Panc1 (cell line): ENCODE data around the gene RMC1. TPM values are rescaled to one million over a fixed set of nuclear protein-coding genes. Genes with fewer than 3 reads are reported as not detected.

Experiments used
- ATAC-seq: fragments of 200-7000 bp; cut with Tn5 transposase; 2 replicates; pipeline ENCODE4 v1.9.1; 2020; ENCODE audit warnings: mild to moderate bottlenecking, moderate library complexity
- BruUV-seq: library from RNA; stranded (reverse); fragments of 400-500 nt; replicated peaks from 2 replicates; lab custom pipeline; 2021; lab: Mats Ljungman, UMichigan
- CTCF ChIA-PET: fragments of 300-600 bp; sonication (Branson Sonifier 250); formaldehyde crosslinking; loops from one replicate; lab custom pipeline; 2022; ENCODE audit warnings: antibody characterized with exemption; lab: Charles Lee
- POLR2A ChIA-PET: fragments of 300-600 bp; sonication (Branson Sonifier 250); formaldehyde crosslinking; loops from one replicate; lab custom pipeline; 2022; ENCODE audit warnings: antibody characterized with exemption; lab: Charles Lee
- DNase-seq: peaks from one replicate; pipeline ENCODE4 v3.0.0-alpha.2; 2010; ENCODE audit warnings: low read depth, low spot score
- H3K27ac ChIP-seq: 2 replicates; pipeline ENCODE4 v1.5.1; 2011; ENCODE audit warnings: mild to moderate bottlenecking, low read length, inconsistent platforms
- H3K27me3 ChIP-seq: fragments of 200-500 bp; sonication (Bioruptor generic); 2 replicates; pipeline ENCODE4 v1.6.0; 2014; ENCODE audit warnings: low read length, inconsistent platforms; ENCODE audit not compliant: control insufficient read depth, insufficient read depth
- H3K36me3 ChIP-seq: fragments of 200-500 bp; sonication (Bioruptor generic); 2 replicates; pipeline ENCODE4 v1.5.1; 2014; ENCODE audit warnings: inconsistent platforms, mild to moderate bottlenecking, low read length, moderate library complexity; ENCODE audit not compliant: control insufficient read depth, insufficient read depth
- H3K4me1 ChIP-seq: 2 replicates; pipeline ENCODE4 v1.5.1; 2011; ENCODE audit warnings: inconsistent platforms, mild to moderate bottlenecking, low read length, moderate library complexity; ENCODE audit not compliant: control insufficient read depth, insufficient read depth
- H3K4me3 ChIP-seq, 2 experiments: 2 replicates each; pipeline ENCODE4 v1.5.1; 2011 to 2012; ENCODE audit warnings: low read depth in 2 of 2, low read length in 2 of 2, mild to moderate bottlenecking in 2 of 2, inconsistent platforms in 1 of 2, moderate library complexity in 1 of 2
- H3K9me3 ChIP-seq: fragments of 200-500 bp; sonication (Bioruptor generic); 2 replicates; pipeline ENCODE4 v1.5.1; 2014; ENCODE audit warnings: low read depth, mild to moderate bottlenecking, inconsistent platforms, low read length, moderate library complexity; ENCODE audit not compliant: control insufficient read depth, insufficient read depth
- CTCF ChIP-seq: fragments of 450-650 bp; IDR thresholded peaks from 2 replicates; pipeline ENCODE4 v1.5.1; 2017; ENCODE audit warnings: mild to moderate bottlenecking
- POLR2AphosphoS5 ChIP-seq: IDR thresholded peaks from 2 replicates; pipeline ENCODE4 v1.6.1; 2012; ENCODE audit warnings: mild to moderate bottlenecking, low read depth, low read length, moderate library complexity
- REST ChIP-seq, 2 experiments: IDR thresholded peaks; 2 replicates each; pipeline ENCODE4 v1.6.1; 2011 to 2012; ENCODE audit warnings: low read depth in 2 of 2, control low read depth in 1 of 2, low read length in 1 of 2, mild to moderate bottlenecking in 1 of 2, moderate library complexity in 1 of 2; ENCODE audit not compliant: insufficient read depth in 1 of 2
- SIN3A ChIP-seq: IDR thresholded peaks from 2 replicates; pipeline ENCODE4 v1.6.1; 2012; ENCODE audit warnings: low read depth, mild to moderate bottlenecking, low read length, moderate library complexity, borderline replicate concordance; ENCODE audit not compliant: insufficient read depth
- TCF7L2 ChIP-seq: IDR thresholded peaks from 2 replicates; pipeline ENCODE4 v1.6.1; 2011; ENCODE audit warnings: mild to moderate bottlenecking, low read depth, low read length, inconsistent platforms
- in situ Hi-C: cut with HindIII; loops from 2 replicates; pipeline ENCODE4 v1.10.0; 2016; ENCODE audit warnings: low sequenced_read_pairs, low pct_unique_long_range_greater_than_20kb
- intact Hi-C: fragments of 100-400 bp; cut with micrococcal nuclease; formaldehyde crosslinking; loops from one replicate; pipeline ENCODE4 v1.10.0; 2022; ENCODE audit not compliant: unreplicated experiment
- total RNA-seq: library from RNA; stranded (reverse); gene quantifications from one replicate; pipeline ENCODE4 v1.2.1, GENCODE V29; 2021; ENCODE audit not compliant: unreplicated experiment

Gene RMC1
- total RNA-seq, 1 experiment from 2014 or later: 57.4 TPM

DNA sequence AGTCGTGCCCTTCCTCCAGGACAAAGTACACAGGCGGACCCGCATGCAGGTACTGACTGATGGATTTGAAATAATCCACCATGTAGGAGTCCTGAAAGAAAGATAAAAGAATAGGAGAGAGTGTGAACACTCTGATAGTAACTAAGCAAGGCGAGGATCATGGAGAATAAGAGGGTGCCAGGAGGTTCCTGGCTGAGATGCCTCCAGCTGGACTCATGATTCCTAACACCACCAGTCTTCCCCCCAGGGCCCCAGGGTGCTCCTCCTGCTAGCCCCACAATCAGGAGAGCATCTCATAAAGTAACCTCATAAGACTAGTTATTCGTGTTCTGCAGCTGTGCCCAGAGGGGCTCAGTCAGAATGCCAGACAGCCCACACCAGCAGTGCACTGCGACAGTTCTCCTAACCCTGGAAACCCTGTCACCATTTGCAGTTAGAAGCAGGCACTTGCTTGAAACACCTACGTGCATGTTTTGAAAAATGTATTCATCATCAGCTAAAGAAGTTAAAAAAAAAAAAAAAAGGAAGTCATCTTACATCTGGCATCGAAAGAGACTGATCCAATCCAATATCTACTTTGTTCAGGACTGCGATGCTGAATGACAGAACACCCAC is 36.7 kb downstream of the RMC1 start:
- in situ Hi-C loops (no loop called here), intact Hi-C loops (no loop called here)
- no peak overlapping the region for H3K4me3 ChIP-seq
- H3K27ac ChIP-seq: no peak overlapping the region
- ChIA-PET POLR2A (interaction anchor here (0.6 kb wide), 1 partner anchor 470 kb away, joined by 3 read pairs; no protein-coding TSS in a partner anchor), CTCF (no interaction called here)
- no peaks in the 10 kb centered on the region for H3K9me3 ChIP-seq
- no peak for ATAC-seq
- no peaks in the 10 kb centered on the region for H3K27me3 ChIP-seq
- no peak for DNase-seq
- no peaks in the 10 kb centered on the region for H3K4me1 ChIP-seq
- TF ChIP-seq CTCF (no peak), TCF7L2 (no peak), REST (IDR thresholded peaks at IDR 0.05; ENCODE audit: insufficient read depth in 1 of 2, low read depth in 2 of 2, low read length in 1 of 2) (no peak), POLR2AphosphoS5 (no peak), SIN3A (no peak)
- BruUV-seq: no TSS peak
- H3K36me3 ChIP-seq: peaks cover 46% of the 10 kb centered on the region

DNA sequence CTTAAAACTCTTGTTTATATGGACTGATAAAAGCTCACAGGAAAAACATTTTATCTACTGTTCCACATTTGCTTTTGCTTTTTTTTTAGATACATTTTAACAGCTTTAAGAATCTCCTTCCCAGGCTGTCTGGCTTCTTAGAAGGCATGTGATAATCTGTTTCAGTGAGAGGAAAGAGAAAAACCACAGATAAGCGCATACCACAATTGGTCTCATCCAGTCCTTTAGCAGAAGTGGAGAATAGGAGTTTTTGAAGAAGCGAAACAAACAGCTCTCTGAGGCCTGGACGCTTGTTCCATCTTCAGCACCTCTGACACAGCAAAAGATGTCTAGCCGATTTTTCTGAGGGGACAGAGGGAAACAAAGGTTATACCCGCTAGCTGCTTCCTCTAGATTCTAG is 37.6 kb downstream of the RMC1 start:
- peaks cover 38% of the 10 kb centered on the region for H3K36me3 ChIP-seq
- POLR2A ChIA-PET: interaction anchor here (0.5 kb wide), 1 partner anchor 8 kb away, joined by 10 read pairs; no protein-coding TSS in a partner anchor
- no peaks in the 10 kb centered on the region for H3K27me3 ChIP-seq
- intact Hi-C loops (no loop called here), in situ Hi-C loops (no loop called here)
- no peak for ATAC-seq
- no peaks in the 10 kb centered on the region for H3K9me3 ChIP-seq
- CTCF ChIA-PET: no interaction called here
- TF ChIP-seq TCF7L2 (no peak), SIN3A (no peak), REST (IDR thresholded peaks at IDR 0.05; ENCODE audit: insufficient read depth in 1 of 2, low read depth in 2 of 2, low read length in 1 of 2) (no peak), CTCF (no peak), POLR2AphosphoS5 (no peak)
- no peak overlapping the region for H3K27ac ChIP-seq
- H3K4me3 ChIP-seq: no peak overlapping the region
- no peaks in the 10 kb centered on the region for H3K4me1 ChIP-seq
- DNase-seq: no peak
- BruUV-seq: no TSS peak
